ENCODE results near the gene TEDC1. TPM values are rescaled to one million over a fixed set of nuclear protein-coding genes. Genes with fewer than 3 reads are reported as not detected.

Gene TEDC1
- total and polyA plus RNA-seq, 5 donors, result 5.2 to 6.9 (median 5.9) TPM

GRCh38 chr14:105468621-105469241, 22.3 kb upstream of the TEDC1 start:
- no peak overlapping the region for H3K4me3 ChIP-seq (ENCODE audit: low read length)
- H3K4me1 ChIP-seq (ENCODE audit: control insufficient read depth, insufficient read depth, low read length), result peaks cover 12% of the 10 kb centered on the region
- DNase-seq (peak; percentile 58 to 88 (median 82)), ATAC-seq (peak in 1 of 2 donors; percentile 3)
- H3K27ac ChIP-seq (ENCODE audit: low read length), result peak overlapping the region; percentile 82
- no peaks in the 10 kb centered on the region for H3K27me3 ChIP-seq (ENCODE audit: control insufficient read depth, insufficient read depth)
- intact Hi-C loops (cut with DNase I), result no loop called here
- WGBS, result 43% methylated on average over 19 of the region's 19 CpGs
- H3K9me3 ChIP-seq (ENCODE audit: control insufficient read depth, low read length), result no peaks in the 10 kb centered on the region

- peak overlapping the region; percentile 82 for H3K27ac ChIP-seq (ENCODE audit: low read length)
- no peak overlapping the region for H3K4me3 ChIP-seq (ENCODE audit: low read length)
Measured at GRCh38 chr14:105469456-105470349, 21.3 kb upstream of the TEDC1 start.

DNA sequence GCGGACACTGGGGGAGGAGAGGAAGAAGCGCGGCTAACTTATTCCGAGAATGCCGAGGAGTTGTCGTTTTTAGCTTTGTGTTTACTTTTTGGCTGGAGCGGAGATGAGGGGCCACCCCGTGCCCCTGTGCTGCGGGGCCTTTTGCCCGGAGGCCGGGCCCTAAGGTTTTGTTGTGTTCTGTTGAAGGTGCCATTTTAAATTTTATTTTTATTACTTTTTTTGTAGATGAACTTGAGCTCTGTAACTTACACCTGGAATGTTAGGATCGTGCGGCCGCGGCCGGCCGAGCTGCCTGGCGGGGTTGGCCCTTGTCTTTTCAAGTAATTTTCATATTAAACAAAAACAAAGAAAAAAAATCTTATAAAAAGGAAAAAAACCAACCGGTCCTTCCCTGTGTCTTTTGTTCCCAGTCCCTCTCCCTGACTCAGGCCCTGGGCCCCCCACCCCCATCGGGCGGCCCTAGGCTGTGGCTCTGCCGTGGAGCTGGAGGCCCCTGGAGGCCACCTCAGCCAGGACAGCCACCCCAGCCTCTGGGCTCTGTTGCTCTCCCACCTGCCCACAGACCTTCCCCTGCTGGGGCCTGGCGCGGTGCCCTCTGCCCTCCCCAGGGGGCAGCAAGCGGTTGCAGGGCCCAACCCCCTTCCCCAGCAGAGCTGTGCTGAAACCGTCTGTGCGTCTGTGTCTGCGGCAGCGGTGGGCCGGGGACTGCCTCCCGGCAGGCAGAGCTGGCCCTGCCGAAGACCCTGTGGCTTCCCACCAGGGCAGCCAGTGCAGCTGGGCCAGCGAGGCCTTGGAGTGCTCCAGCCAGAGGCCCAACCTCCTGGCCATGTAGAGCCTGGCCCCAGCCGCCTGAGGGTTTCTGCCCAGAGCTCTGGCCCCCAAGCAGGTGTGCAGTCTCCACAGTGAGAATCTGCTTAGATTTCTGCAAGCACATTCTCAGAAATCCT, 20.4 kb upstream of the TEDC1 start:
- intact Hi-C loops (cut with DNase I), result no loop called here
- WGBS, result 62% methylated on average over 34 of the region's 34 CpGs
- no peaks in the 10 kb centered on the region for H3K27me3 ChIP-seq (ENCODE audit: control insufficient read depth, insufficient read depth)
- DNase-seq (peak in 2 of 3 donors; percentile 71 to 85), ATAC-seq (no peak)
- no peak overlapping the region for H3K4me3 ChIP-seq (ENCODE audit: low read length)
- H3K27ac ChIP-seq (ENCODE audit: low read length), result peak overlapping the region; percentile 51
- no peaks in the 10 kb centered on the region for H3K9me3 ChIP-seq (ENCODE audit: control insufficient read depth, low read length)
- H3K4me1 ChIP-seq (ENCODE audit: control insufficient read depth, insufficient read depth, low read length), result peaks cover 12% of the 10 kb centered on the region

More at GRCh38 chr14:105469456-105470349, 21.3 kb upstream of the TEDC1 start:
- DNase-seq (peak; percentile 60 to 83 (median 75)), ATAC-seq (no peak)
- intact Hi-C loops (cut with DNase I), result no loop called here
- no peaks in the 10 kb centered on the region for H3K27me3 ChIP-seq (ENCODE audit: control insufficient read depth, insufficient read depth)
- 64% methylated on average over 54 of the region's 54 CpGs for WGBS
- no peaks in the 10 kb centered on the region for H3K9me3 ChIP-seq (ENCODE audit: control insufficient read depth, low read length)
- H3K4me1 ChIP-seq (ENCODE audit: control insufficient read depth, insufficient read depth, low read length), result peaks cover 12% of the 10 kb centered on the region

DNA sequence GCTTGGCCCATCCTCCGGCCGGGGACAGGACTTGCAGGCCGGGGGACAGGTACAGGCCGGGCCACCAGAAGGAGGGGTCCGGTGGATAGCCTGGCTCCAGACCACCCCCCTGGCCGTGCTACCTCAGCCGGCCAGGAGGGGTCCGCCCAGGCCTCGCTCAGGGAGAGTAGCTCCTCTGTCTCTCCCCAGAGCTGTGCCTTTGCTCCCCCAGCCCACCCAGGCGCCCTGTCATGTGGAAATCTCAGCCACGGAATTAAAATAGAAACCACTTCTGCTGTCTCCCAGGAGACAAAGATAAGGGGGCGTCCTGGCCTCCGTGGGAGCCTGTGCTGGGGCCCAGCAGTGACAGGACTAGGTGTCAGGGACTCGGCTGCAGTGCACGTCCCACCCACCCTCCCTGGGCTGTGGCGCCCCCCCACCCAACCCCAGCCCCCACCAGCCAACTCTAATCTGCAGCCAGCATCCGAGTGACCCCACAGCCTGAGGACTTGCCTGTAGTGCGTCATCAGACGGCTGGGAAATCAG, 19.7 kb upstream of the TEDC1 start:
- intact Hi-C loops (cut with DNase I), result no loop called here
- Histone ChIP-seq H3K4me1 (ENCODE audit: control insufficient read depth, insufficient read depth, low read length) (peaks cover 12% of the 10 kb centered on the region), H3K27ac (ENCODE audit: low read length) (peak overlapping the region; percentile 77), H3K27me3 (ENCODE audit: control insufficient read depth, insufficient read depth) (no peaks in the 10 kb centered on the region), H3K4me3 (ENCODE audit: low read length) (no peak overlapping the region), H3K9me3 (ENCODE audit: control insufficient read depth, low read length) (no peaks in the 10 kb centered on the region)
- 39% methylated on average over 19 of the region's 19 CpGs for WGBS
- ATAC-seq (peak; percentile 0 to 2), DNase-seq (peak; percentile 68 to 92 (median 85))

DNA sequence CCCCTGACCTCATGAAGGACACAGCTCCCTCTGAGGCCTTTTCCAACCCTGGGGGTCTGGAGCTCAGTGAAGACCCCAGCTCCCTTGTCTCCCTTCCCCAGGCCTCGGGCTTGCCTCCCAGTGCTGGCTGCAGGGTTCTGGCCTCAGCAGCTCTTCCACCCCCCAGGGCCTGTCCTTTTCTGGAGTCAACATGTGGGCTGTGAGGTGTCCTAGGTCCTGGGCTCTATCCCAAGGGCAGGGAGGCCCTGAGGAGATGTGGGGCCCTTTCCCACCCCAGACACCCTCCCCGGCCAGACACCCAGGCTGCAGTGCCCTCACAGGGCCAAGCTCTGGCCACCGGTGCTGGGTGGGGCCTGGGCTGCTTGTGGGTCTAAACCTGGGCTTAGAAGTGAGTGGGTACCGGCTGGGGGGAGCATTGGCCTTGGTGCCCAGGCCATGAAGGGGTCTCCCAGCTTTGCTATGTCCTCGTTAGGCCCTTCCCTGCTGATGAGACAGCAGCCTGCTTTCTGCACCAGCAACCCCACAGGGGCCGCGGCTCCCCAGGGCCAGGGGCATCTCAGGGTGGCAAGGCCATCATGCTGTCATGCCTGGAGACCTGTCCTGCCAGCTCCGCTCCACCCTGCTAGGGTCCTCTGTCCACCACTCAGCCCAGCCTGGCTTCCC, 19.1 kb upstream of the TEDC1 start:
- intact Hi-C loops (cut with DNase I), result no loop called here
- H3K4me3 ChIP-seq (ENCODE audit: low read length), result no peak overlapping the region
- no peaks in the 10 kb centered on the region for H3K9me3 ChIP-seq (ENCODE audit: control insufficient read depth, low read length)
- H3K4me1 ChIP-seq (ENCODE audit: control insufficient read depth, insufficient read depth, low read length), result peaks cover 12% of the 10 kb centered on the region
- ATAC-seq (peak in 1 of 2 donors; percentile 0), DNase-seq (peak in 2 of 3 donors; percentile 78 to 83)
- WGBS, result 55% methylated on average over 8 of the region's 8 CpGs
- H3K27me3 ChIP-seq (ENCODE audit: control insufficient read depth, insufficient read depth), result no peaks in the 10 kb centered on the region
- peak overlapping the region; percentile 77 for H3K27ac ChIP-seq (ENCODE audit: low read length)

DNA sequence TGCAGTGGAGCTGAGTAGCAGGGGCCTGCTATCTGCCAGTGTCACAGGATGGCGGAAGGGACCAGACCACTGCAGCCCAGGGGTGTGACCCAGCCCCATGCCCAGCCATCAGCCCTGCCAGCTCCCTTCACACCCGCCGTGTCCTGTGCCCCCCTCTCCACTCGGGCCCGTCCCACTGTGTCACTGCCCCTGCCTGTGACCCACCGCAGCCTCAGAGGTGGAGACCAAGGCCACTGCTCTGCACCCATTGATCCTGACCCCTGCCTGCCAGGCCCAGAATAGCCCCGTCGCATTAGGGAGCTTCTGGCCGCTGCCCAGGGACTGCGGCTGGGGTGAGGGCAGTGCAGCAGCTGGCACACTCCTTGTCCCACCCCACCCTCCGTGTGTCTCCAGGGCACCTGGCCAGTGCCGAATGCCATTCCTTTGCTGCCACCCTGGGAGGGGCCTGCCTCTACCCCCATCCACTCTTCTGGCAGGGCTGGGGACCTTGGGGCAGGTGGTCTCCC, 18.5 kb upstream of the TEDC1 start:
- Histone ChIP-seq H3K9me3 (ENCODE audit: control insufficient read depth, low read length) (no peaks in the 10 kb centered on the region), H3K4me1 (ENCODE audit: control insufficient read depth, insufficient read depth, low read length) (peaks cover 12% of the 10 kb centered on the region), H3K27me3 (ENCODE audit: control insufficient read depth, insufficient read depth) (no peaks in the 10 kb centered on the region), H3K27ac (ENCODE audit: low read length) (peak overlapping the region; percentile 77), H3K4me3 (ENCODE audit: low read length) (no peak overlapping the region)
- ATAC-seq (peak; percentile 2 to 7), DNase-seq (peak; percentile 73 to 93 (median 89))
- WGBS, result 60% methylated on average over 12 of the region's 12 CpGs
- intact Hi-C loops (cut with DNase I), result no loop called here

DNA sequence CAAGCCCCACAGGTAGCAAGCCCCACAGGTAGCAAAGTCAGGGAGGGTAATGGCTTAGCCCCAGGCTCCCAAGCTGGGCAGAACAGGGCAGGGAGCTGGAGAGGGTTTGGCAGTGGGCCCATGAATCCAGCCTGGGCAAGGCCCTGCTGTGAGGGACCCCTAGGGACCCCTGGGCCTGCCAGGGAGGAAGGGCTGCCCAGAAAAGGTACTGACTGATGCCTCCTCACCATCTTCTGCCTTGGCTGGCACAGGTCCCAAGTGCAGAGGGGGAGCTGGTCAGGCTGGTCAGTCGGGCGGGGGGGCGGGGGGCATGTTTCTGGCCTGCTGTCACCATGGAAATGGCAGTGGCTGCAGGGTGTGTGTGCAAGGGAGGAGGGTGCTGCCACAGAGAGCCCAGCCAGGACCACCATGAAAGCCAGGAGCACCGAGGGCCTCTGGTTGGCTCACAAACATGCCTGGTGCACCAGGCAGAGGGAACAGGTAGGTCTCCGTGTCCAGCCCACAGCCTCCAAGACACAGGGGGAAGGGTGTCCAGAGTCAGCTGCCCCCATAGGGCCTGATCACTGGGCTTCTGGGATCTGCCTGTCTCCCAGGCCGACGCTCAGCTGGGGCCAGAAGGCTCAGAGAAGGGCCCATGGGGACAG, 17.9 kb upstream of the TEDC1 start:
- Histone ChIP-seq H3K4me1 (ENCODE audit: control insufficient read depth, insufficient read depth, low read length) (peaks cover 12% of the 10 kb centered on the region), H3K27me3 (ENCODE audit: control insufficient read depth, insufficient read depth) (no peaks in the 10 kb centered on the region), H3K27ac (ENCODE audit: low read length) (peak overlapping the region; percentile 89), H3K4me3 (ENCODE audit: low read length) (peak overlapping the region; percentile 84), H3K9me3 (ENCODE audit: control insufficient read depth, low read length) (no peaks in the 10 kb centered on the region)
- intact Hi-C loops (cut with DNase I), result no loop called here
- peak; percentile 63 to 83 (median 79) for DNase-seq
- no peak for ATAC-seq
- 29% methylated on average over 7 of the region's 7 CpGs for WGBS

DNA sequence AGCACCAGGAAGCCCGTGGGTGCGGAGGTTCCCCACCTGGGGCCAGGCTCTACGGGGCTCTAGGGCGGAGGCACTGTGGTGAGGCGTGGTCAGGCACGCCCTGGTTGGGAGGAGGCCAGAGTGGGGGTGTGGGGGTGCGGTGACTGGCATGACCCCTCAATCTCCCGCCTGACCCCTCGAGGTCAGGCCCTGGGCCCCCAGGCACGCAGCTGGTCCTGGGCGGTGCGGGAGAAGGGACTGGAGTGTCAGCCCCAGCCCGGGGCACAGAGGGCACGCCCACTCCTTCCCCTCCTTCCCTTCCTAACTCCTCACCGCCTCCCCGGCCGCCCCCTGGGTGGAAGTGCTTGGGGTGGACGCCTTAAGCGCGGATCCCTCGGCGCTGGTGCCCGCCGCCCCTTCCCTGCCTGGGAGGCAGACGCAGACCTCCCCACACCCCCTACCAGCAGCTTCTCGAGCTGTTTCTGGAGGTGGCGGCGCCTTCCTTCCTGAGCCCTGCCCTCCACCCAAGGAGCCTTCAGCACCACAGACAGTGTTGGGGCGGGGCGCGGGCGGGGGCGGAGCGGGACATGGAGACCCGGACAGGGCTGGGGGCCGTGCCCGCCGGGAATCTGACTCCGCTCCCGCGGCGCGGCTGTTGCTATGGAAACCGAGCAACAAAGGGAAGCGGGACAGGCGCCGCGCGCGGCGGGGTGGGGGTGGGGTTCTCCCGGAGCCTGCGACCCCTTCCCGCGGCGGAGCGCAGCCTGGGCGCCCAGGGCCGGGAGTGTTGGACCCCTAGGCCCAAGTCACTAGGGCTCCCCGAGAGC, 17.2 kb upstream of the TEDC1 start:
- DNase-seq (peak; percentile 97 to 99 (median 99)), ATAC-seq (peak; percentile 60 to 66)
- Histone ChIP-seq H3K27ac (ENCODE audit: low read length) (peak overlapping the region; percentile 89), H3K4me3 (ENCODE audit: low read length) (peak overlapping the region; percentile 84), H3K27me3 (ENCODE audit: control insufficient read depth, insufficient read depth) (no peaks in the 10 kb centered on the region), H3K4me1 (ENCODE audit: control insufficient read depth, insufficient read depth, low read length) (peaks cover 12% of the 10 kb centered on the region), H3K9me3 (ENCODE audit: control insufficient read depth, low read length) (no peaks in the 10 kb centered on the region)
- intact Hi-C loops (cut with DNase I), result no loop called here
- WGBS, result 2% methylated on average over 60 of the region's 60 CpGs

Measured in right cardiac atrium (tissue), 5 donors.